Common myeloid progenitor, CD34-positive (primary cell): Measurements from ENCODE around the gene ING5.

Experiments
- CTCF ChIA-PET: fragments of 350-600 bp; sonication (Branson Sonifier 250); formaldehyde crosslinking; loops from one replicate; lab custom pipeline; 2021; ENCODE audit warnings: antibody characterized with exemption; lab: Charles Lee
- POLR2A ChIA-PET: fragments of 350-600 bp; sonication (Branson Sonifier 250); formaldehyde crosslinking; loops from one replicate; lab custom pipeline; 2021; ENCODE audit warnings: antibody characterized with exemption; lab: Charles Lee
- DNase-seq, 3 donors: peaks; one replicate each; pipeline versions ENCODE4 v3.0.0 to v3.0.0-alpha.2; 2013
- H3K27ac ChIP-seq, 2 experiments: 1 replicate in 1 of 2; 2 replicates in 1 of 2; pipeline ENCODE4 v1.7.0; 2013; ENCODE audit warnings: inconsistent platforms in 2 of 2, low read length in 2 of 2, mild to moderate bottlenecking in 2 of 2, low read depth in 1 of 2, moderate library complexity in 1 of 2; ENCODE audit not compliant: severe bottlenecking in 2 of 2, insufficient read depth in 1 of 2, poor library complexity in 1 of 2
- H3K27me3 ChIP-seq, 5 experiments: replicated peaks in 2 of 5; 1 replicate in 3 of 5; 2 replicates in 2 of 5; pipeline versions ENCODE4 v1.6.1 to v1.7.0; 2013; ENCODE audit warnings: low read length in 4 of 5, mild to moderate bottlenecking in 2 of 5, moderate library complexity in 2 of 5, inconsistent platforms in 1 of 5; ENCODE audit not compliant: insufficient read depth in 5 of 5, control insufficient read depth in 4 of 5
- H3K36me3 ChIP-seq, 4 experiments: 1 replicate in 2 of 4; 2 replicates in 2 of 4; pipeline versions ENCODE4 v1.6.1 to v1.7.0; 2013; ENCODE audit warnings: low read length in 3 of 4, control low read depth in 1 of 4, mild to moderate bottlenecking in 1 of 4; ENCODE audit not compliant: control insufficient read depth in 4 of 4, insufficient read depth in 4 of 4
- H3K4me1 ChIP-seq, 4 experiments: 1 replicate in 3 of 4; 2 replicates in 1 of 4; pipeline versions ENCODE4 v1.6.1 to v1.7.1; 2013; ENCODE audit warnings: low read length in 3 of 4, mild to moderate bottlenecking in 3 of 4, control low read depth in 1 of 4, inconsistent platforms in 1 of 4, moderate library complexity in 1 of 4; ENCODE audit not compliant: control insufficient read depth in 4 of 4, insufficient read depth in 4 of 4; ENCODE audit errors: control extremely low read depth in 1 of 4
- H3K4me3 ChIP-seq, 7 experiments: 1 replicate in 4 of 7; 2 replicates in 3 of 7; pipeline versions ENCODE4 v1.5.1 to v1.7.0; 2013; ENCODE audit warnings: mild to moderate bottlenecking in 7 of 7, low read length in 6 of 7, moderate library complexity in 6 of 7, inconsistent platforms in 2 of 7, low read depth in 2 of 7, control low read depth in 1 of 7; ENCODE audit not compliant: insufficient read depth in 4 of 7, control insufficient read depth in 1 of 7; ENCODE audit errors: extremely low read depth in 1 of 7
- H3K9me3 ChIP-seq, 5 experiments: 1 replicate in 4 of 5; 2 replicates in 1 of 5; pipeline versions ENCODE4 v1.6.1 to v1.7.1; 2013; ENCODE audit warnings: low read length in 4 of 5, mild to moderate bottlenecking in 2 of 5, inconsistent platforms in 1 of 5, low read depth in 1 of 5, moderate library complexity in 1 of 5; ENCODE audit not compliant: control insufficient read depth in 4 of 5, insufficient read depth in 2 of 5; ENCODE audit errors: control extremely low read depth in 1 of 5
- WGBS: methylation state at CpG from one replicate; pipeline ENCODE4 v1.1.5; 2013; ENCODE audit not compliant: insufficient coverage; 5-methylcytosine and 5-hydroxymethylcytosine counted together

The ING5 gene

DNA sequence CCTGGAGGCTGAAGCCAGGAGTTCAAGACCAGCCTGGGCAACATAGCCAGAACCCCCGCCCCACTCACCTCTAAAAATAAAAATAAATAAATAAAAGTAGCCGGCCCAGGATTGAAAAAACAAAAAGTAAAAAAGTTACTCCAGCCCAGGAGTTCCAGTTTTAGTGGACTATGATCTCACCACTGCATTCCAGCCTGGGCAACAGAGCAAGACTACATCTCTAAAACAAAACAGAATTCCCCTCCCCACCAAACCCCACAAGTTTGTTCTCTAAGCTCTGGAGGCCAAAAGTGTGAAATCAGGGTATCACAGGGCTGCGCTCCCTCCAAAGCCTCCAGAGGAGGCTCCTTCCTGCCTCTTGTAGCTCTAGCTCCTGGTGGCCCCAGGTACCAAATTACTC is 34.3 kb downstream of the ING5 start:
- POLR2A ChIA-PET = interaction anchor here (3.2 kb wide), 1 partner anchor 34 kb away, joined by 16 read pairs; the partner anchor contains the start of gene ING5
- CTCF ChIA-PET = interaction anchor here (1.6 to 7.6 kb wide), 3 partner anchors 35 to 143 kb away, joined by 3 to 60 read pairs (median 9); partner anchors contain the start of gene ING5
- DNase-seq = no peak
- H3K27ac ChIP-seq = no peak overlapping the region
- 100% methylated on average over 1 of the region's 3 CpGs for WGBS
- H3K4me1 ChIP-seq = peaks cover 0 to 50% (median 35%) of the 10 kb centered on the region in 4 experiments
- H3K36me3 ChIP-seq = peaks cover 0 to 10% (median 0%) of the 10 kb centered on the region in 4 experiments
- no peaks in the 10 kb centered on the region for H3K9me3 ChIP-seq
- H3K4me3 ChIP-seq = peak overlapping the region in 1 of 7 experiments; percentile 85
- no peaks in the 10 kb centered on the region for H3K27me3 ChIP-seq

GRCh38 chr2:241738040-241738686 is 36.3 kb downstream of the ING5 start:
- no peaks in the 10 kb centered on the region for H3K9me3 ChIP-seq
- 94% methylated on average over 11 of the region's 17 CpGs for WGBS
- peaks cover 0 to 46% (median 37%) of the 10 kb centered on the region in 4 experiments for H3K4me1 ChIP-seq
- no peak for DNase-seq
- H3K27me3 ChIP-seq = no peaks in the 10 kb centered on the region
- H3K36me3 ChIP-seq = peaks cover 0 to 12% (median 0%) of the 10 kb centered on the region in 4 experiments
- POLR2A ChIA-PET = no interaction called here
- CTCF ChIA-PET = interaction anchor here (3.2 to 7.6 kb wide), 2 partner anchors 37 to 141 kb away, joined by 11 to 60 read pairs; partner anchors contain the start of gene ING5
- no peak overlapping the region for H3K27ac ChIP-seq
- no peak overlapping the region for H3K4me3 ChIP-seq

DNA sequence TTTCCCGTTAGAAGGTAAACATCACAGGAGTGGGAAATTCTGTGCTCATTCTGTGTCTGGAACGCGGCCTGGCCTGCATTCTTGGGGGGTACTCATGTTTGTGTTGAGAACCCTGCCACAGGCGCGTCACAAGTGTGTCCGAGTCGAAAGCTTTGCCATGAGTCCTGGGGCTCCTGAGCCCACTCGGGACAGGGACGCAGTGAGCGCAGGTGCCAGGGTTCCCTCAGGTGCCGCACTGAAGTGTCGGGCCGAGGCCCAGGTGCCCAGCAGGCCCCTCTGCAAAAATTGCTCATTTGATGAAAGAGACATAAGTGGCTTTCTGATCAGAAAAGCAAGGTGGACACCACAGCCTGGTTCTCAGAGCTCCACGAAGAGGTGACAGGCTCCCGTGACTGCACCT is 37.3 kb downstream of the ING5 start:
- Histone ChIP-seq H3K9me3 (peaks cover 0 to 1% (median 0%) of the 10 kb centered on the region in 5 experiments), H3K4me3 (no peak overlapping the region), H3K36me3 (peaks cover 0 to 22% (median 8%) of the 10 kb centered on the region in 4 experiments), H3K27ac (no peak overlapping the region), H3K4me1 (peaks cover 0 to 42% (median 30%) of the 10 kb centered on the region in 4 experiments), H3K27me3 (no peaks in the 10 kb centered on the region)
- CTCF ChIA-PET = interaction anchor here (0.8 to 3.2 kb wide), 4 partner anchors 17 to 140 kb away, joined by 3 to 11 read pairs (median 3); no protein-coding TSS in a partner anchor
- 95% methylated on average over 14 of the region's 15 CpGs for WGBS
- POLR2A ChIA-PET = interaction anchor here (0.6 kb wide), 1 partner anchor 105 kb away, joined by 3 read pairs; no protein-coding TSS in a partner anchor
- no peak for DNase-seq

DNA sequence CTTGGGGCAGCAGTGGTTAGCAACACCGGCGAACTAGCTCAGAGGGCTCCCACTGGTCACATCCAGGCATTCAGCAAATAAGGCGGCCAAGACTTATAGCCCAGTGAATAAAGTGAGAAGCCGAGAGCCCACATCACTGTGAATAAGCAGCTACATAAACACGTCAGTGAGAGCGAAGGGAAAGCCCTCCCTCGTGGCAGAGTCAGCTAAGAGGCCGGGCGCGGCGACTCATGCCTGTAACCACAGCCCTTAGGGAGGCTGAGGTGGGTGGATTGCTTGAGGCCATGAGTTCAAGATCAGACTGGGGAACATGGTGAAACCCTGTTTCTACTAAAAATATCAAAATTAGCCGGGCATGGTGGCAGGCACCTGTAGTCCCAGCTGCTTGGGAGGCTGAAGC is 37.8 kb downstream of the ING5 start:
- Histone ChIP-seq H3K27me3 (no peaks in the 10 kb centered on the region), H3K9me3 (peaks cover 0 to 1% (median 0%) of the 10 kb centered on the region in 5 experiments), H3K4me1 (peaks cover 0 to 41% (median 29%) of the 10 kb centered on the region in 4 experiments), H3K27ac (no peak overlapping the region), H3K36me3 (peaks cover 0 to 27% (median 12%) of the 10 kb centered on the region in 4 experiments), H3K4me3 (no peak overlapping the region)
- 94% methylated on average over 12 of the region's 12 CpGs for WGBS
- ChIA-PET CTCF (interaction anchor here (0.8 to 3.2 kb wide), 6 partner anchors 11 to 139 kb away, joined by 3 to 11 read pairs (median 3); no protein-coding TSS in a partner anchor), POLR2A (interaction anchor here (1.0 kb wide), 1 partner anchor 45 kb away, joined by 5 read pairs; no protein-coding TSS in a partner anchor)
- peak in 2 of 3 donors; percentile 55 to 59 for DNase-seq

DNA sequence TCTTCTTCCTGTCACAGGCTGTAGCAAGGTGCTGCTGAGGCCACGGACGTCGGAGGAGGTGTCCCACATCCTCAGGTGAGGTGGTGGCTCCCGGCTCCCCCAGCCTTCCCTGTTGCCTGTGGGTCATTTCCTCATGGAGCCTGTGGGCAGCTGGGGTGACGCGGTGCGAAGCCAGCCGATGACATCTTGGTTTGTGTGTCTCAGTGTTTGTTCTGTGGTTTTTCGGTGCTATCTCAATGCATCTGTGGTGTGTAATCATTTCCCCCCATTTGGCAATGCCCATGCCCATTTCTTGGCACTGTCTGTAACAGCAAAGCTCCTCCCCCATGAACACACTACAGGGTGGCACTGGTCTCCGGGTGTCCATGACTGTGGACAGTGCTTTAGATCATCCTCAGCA is 39.2 kb downstream of the ING5 start:
- H3K27me3 ChIP-seq = no peaks in the 10 kb centered on the region
- ChIA-PET CTCF (interaction anchor here (1.0 to 3.2 kb wide), 4 partner anchors 10 to 138 kb away, joined by 3 to 11 read pairs (median 4); partner anchors contain the start of gene ING5), POLR2A (interaction anchor here (0.6 kb wide), 1 partner anchor 35 kb away, joined by 4 read pairs; no protein-coding TSS in a partner anchor)
- H3K4me1 ChIP-seq = peaks cover 0 to 28% (median 18%) of the 10 kb centered on the region in 4 experiments
- WGBS = 23% methylated on average over 7 of the region's 10 CpGs
- H3K9me3 ChIP-seq = peaks cover 0 to 9% (median 6%) of the 10 kb centered on the region in 5 experiments
- peak overlapping the region in 1 of 7 experiments; percentile 42 for H3K4me3 ChIP-seq
- no peak overlapping the region for H3K27ac ChIP-seq
- H3K36me3 ChIP-seq = peaks cover 7 to 41% (median 25%) of the 10 kb centered on the region in 4 experiments
- peak; percentile 61 to 87 (median 86) for DNase-seq

GRCh38 chr2:241742320-241742939 is 40.6 kb downstream of the ING5 start:
- Histone ChIP-seq H3K4me1 (peaks cover 0 to 28% (median 18%) of the 10 kb centered on the region in 4 experiments), H3K36me3 (peaks cover 8 to 47% (median 31%) of the 10 kb centered on the region in 4 experiments), H3K27ac (no peak overlapping the region), H3K9me3 (peaks cover 0 to 13% (median 7%) of the 10 kb centered on the region in 5 experiments), H3K4me3 (no peak overlapping the region), H3K27me3 (no peaks in the 10 kb centered on the region)
- DNase-seq = no peak
- ChIA-PET CTCF (no interaction called here), POLR2A (no interaction called here)
- 98% methylated on average over 19 of the region's 28 CpGs for WGBS
